Measurements from ENCODE around the gene CAPN2. TPM values are rescaled to one million over a fixed set of nuclear protein-coding genes. Genes with fewer than 3 reads are reported as not detected.

CAPN2 gene
- total RNA-seq, 1 donor from 2014 or later = 73.1 TPM

GRCh38 chr1:223708001-223708359 lies 4.4 kb upstream of the CAPN2 start:
- H3K27ac Mint-ChIP-seq = peak overlapping the region; percentile 17
- no peak overlapping the region for H3K4me3 Mint-ChIP-seq
- peaks cover 49% of the 10 kb centered on the region for H3K4me1 Mint-ChIP-seq
- H3K9me3 Mint-ChIP-seq = no peaks in the 10 kb centered on the region
- intact Hi-C loops (cut with micrococcal nuclease) = loop anchor here (10.0 kb wide), 2 partner anchors 477 to 727 kb away; partner anchors contain the start of genes DEGS1 and WDR26
- no peak for DNase-seq
- no peaks in the 10 kb centered on the region for H3K36me3 Mint-ChIP-seq (ENCODE audit: low read depth)
- peaks cover 10% of the 10 kb centered on the region for H3K27me3 Mint-ChIP-seq

- Mint-ChIP-seq H3K36me3 (ENCODE audit: low read depth) (peaks cover under 1% of the 10 kb centered on the region), H3K9me3 (no peaks in the 10 kb centered on the region), H3K27ac (no peak overlapping the region), H3K27me3 (peaks cover 10% of the 10 kb centered on the region), H3K4me3 (no peak overlapping the region), H3K4me1 (peaks cover 48% of the 10 kb centered on the region)
- no peak for DNase-seq
- intact Hi-C loops (cut with micrococcal nuclease) = loop anchor here (10.0 kb wide), 2 partner anchors 476 to 726 kb away; partner anchors contain the start of genes DEGS1 and WDR26
Observed at GRCh38 chr1:223708651-223709268, 3.6 kb upstream of the CAPN2 start.

DNA sequence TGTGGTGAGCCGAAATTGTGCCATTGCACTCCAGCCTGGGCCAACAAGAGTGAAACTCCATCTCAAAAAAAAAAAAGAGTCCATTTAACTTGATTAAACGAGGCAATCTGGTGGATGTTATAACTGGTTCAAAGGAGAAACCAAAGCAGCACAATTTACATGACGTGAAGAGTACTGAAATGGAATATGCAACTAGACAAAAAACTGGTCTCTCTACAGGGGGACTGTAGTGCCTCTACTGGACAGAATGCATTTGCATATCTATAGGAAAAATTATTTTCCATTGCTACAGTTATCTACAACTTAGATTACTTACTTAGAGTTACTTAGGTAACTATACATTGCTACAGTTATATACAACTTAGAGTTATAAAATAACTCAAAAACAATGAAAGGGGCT lies 2.7 kb upstream of the CAPN2 start:
- intact Hi-C loops (cut with micrococcal nuclease) = loop anchor here (10.0 kb wide), 2 partner anchors 475 to 725 kb away; partner anchors contain the start of genes DEGS1 and WDR26
- peaks cover 52% of the 10 kb centered on the region for H3K4me1 Mint-ChIP-seq

DNA sequence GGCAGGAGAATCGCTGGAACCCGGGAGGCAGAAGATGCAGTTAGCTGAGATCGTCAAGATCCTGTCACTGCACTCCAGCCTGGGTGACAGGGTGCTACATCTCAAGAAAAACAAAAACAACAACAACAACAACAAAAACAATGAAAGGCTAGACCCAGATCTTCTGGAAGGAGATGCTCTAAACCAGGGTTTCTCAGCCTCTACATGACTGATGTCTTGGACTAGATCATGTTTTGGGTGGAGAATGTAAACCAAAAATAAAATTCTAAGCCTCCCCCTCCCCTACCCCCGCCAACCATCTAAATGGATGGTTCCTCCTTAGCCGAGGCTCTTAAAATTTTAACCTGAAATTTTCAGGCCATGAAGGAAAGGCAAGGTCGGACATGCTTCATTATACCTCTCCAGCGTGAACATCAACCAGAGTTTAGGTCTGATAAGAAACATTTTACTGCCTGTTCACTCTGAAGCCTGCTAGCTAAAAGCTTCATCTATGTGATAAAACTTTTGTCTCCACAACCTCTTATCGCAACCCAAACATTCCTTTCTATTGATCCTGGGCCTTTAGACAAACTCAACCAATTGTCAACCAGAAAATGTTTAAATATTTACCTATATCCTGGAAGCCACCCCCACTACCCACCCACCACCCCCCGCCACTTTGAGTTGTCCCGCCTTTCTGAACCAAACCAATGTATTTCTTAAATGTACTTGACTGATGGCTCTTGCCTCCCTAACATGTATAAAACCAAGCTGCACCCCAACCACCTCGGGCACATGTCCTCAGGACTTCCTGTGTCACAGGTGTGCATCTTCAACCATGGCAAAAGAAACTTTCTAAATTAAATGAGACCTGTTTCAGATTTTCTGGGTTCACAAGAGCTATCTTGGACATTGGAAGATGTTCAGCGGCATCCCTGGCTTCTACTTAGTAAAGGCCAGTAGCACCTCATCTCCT lies 1.9 kb upstream of the CAPN2 start:
- H3K4me3 Mint-ChIP-seq = no peak overlapping the region

More for the DNA sequence above, 2.7 kb upstream of the CAPN2 start:
- H3K27ac Mint-ChIP-seq = no peak overlapping the region
- H3K4me3 Mint-ChIP-seq = no peak overlapping the region
- no peak for DNase-seq
- no peaks in the 10 kb centered on the region for H3K9me3 Mint-ChIP-seq
- H3K36me3 Mint-ChIP-seq (ENCODE audit: low read depth) = peaks cover 3% of the 10 kb centered on the region
- H3K27me3 Mint-ChIP-seq = peaks cover 10% of the 10 kb centered on the region

DNA sequence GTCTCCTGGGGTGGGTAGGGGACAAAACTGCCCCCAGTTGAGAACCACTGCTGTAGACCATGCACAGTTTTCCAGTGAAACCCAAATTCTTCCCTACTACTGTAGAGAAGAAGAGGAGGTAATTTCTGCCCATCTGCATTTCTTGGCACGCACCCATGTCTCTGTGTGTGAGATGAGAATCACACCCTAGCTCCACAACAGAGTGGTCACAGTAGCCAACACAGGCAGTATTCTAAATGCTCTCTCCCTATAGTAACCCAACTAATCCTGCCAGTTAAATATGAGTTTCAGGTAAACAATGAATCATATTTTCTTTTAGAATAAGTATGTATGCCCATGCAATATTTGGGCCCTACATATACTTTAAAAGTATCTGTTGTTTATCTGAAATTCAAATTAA lies 1.2 kb upstream of the CAPN2 start:
- H3K36me3 Mint-ChIP-seq (ENCODE audit: low read depth) = peaks cover 8% of the 10 kb centered on the region
- no peak for DNase-seq
- intact Hi-C loops (cut with micrococcal nuclease) = loop anchor here (10.0 kb wide), 1 partner anchor 996 kb away; the partner anchor contains the start of genes AIDA and BROX
- peaks cover 7% of the 10 kb centered on the region for H3K27me3 Mint-ChIP-seq
- peaks cover 61% of the 10 kb centered on the region for H3K4me1 Mint-ChIP-seq
- no peaks in the 10 kb centered on the region for H3K9me3 Mint-ChIP-seq
- peak overlapping the region; percentile 17 for H3K27ac Mint-ChIP-seq
- no peak overlapping the region for H3K4me3 Mint-ChIP-seq

More for the DNA sequence above, 1.9 kb upstream of the CAPN2 start:
- peaks cover 8% of the 10 kb centered on the region for H3K36me3 Mint-ChIP-seq (ENCODE audit: low read depth)
- H3K4me1 Mint-ChIP-seq = peaks cover 54% of the 10 kb centered on the region
- intact Hi-C loops (cut with micrococcal nuclease) = loop anchor here (10.0 kb wide), 1 partner anchor 996 kb away; the partner anchor contains the start of genes AIDA and BROX
- H3K9me3 Mint-ChIP-seq = no peaks in the 10 kb centered on the region
- DNase-seq = no peak
- H3K27ac Mint-ChIP-seq = no peak overlapping the region
- peaks cover 7% of the 10 kb centered on the region for H3K27me3 Mint-ChIP-seq

- DNase-seq = no peak
- H3K4me1 Mint-ChIP-seq = peaks cover 64% of the 10 kb centered on the region
- peak overlapping the region; percentile 60 for H3K4me3 Mint-ChIP-seq
- intact Hi-C loops (cut with micrococcal nuclease) = loop anchor here (1.0 to 10.0 kb wide), 3 partner anchors 8 to 997 kb away; partner anchors contain the start of genes AIDA and BROX
- no peaks in the 10 kb centered on the region for H3K9me3 Mint-ChIP-seq
- H3K27ac Mint-ChIP-seq = peak overlapping the region; percentile 49
- peaks cover 7% of the 10 kb centered on the region for H3K27me3 Mint-ChIP-seq
- peaks cover 8% of the 10 kb centered on the region for H3K36me3 Mint-ChIP-seq (ENCODE audit: low read depth)
Observed at GRCh38 chr1:223711747-223712193, 569 bp upstream of the CAPN2 start.

GRCh38 chr1:223712850-223713474 lies 623 bp downstream of the CAPN2 start:
- Mint-ChIP-seq H3K27ac (peak overlapping the region; percentile 87), H3K36me3 (ENCODE audit: low read depth) (peaks cover 13% of the 10 kb centered on the region), H3K4me3 (peak overlapping the region; percentile 96), H3K27me3 (peaks cover 6% of the 10 kb centered on the region), H3K4me1 (peaks cover 65% of the 10 kb centered on the region), H3K9me3 (no peaks in the 10 kb centered on the region)
- intact Hi-C loops (cut with micrococcal nuclease) = loop anchor here (1.0 to 10.0 kb wide), 3 partner anchors 10 to 998 kb away; partner anchors contain the start of genes AIDA and BROX
- DNase-seq = peak; percentile 83

GRCh38 chr1:223713546-223714420 lies 1.4 kb downstream of the CAPN2 start:
- H3K4me1 Mint-ChIP-seq = peaks cover 68% of the 10 kb centered on the region
- peaks cover 2% of the 10 kb centered on the region for H3K27me3 Mint-ChIP-seq
- DNase-seq = peak; percentile 74
- peak overlapping the region; percentile 96 for H3K4me3 Mint-ChIP-seq
- H3K27ac Mint-ChIP-seq = peak overlapping the region; percentile 87
- peaks cover 20% of the 10 kb centered on the region for H3K36me3 Mint-ChIP-seq (ENCODE audit: low read depth)
- intact Hi-C loops (cut with micrococcal nuclease) = loop anchor here (10.0 kb wide), 1 partner anchor 999 kb away; the partner anchor contains the start of genes AIDA and BROX
- no peaks in the 10 kb centered on the region for H3K9me3 Mint-ChIP-seq

DNA sequence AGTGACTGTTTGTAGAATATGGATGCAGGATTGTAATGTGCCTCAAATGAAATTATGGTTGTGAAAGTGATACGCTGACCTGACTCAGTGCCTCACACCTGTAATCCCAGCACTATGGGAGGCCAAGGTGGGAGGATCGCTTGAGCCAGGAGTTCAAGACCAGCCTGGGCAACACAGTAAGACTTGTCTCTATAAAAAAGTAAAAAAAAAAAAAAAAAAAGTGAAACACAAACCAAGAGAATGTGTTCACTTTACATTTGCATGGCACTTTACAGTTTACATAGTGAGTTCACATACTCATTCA lies 2.0 kb downstream of the CAPN2 start:
- H3K4me3 Mint-ChIP-seq = peak overlapping the region; percentile 96

GRCh38 chr1:223714849-223715603 lies 2.7 kb downstream of the CAPN2 start:
- H3K36me3 Mint-ChIP-seq (ENCODE audit: low read depth) = peaks cover 32% of the 10 kb centered on the region
- H3K9me3 Mint-ChIP-seq = no peaks in the 10 kb centered on the region
- no peaks in the 10 kb centered on the region for H3K27me3 Mint-ChIP-seq
- peak; percentile 55 for DNase-seq
- peaks cover 68% of the 10 kb centered on the region for H3K4me1 Mint-ChIP-seq
- H3K4me3 Mint-ChIP-seq = peak overlapping the region; percentile 76
- intact Hi-C loops (cut with micrococcal nuclease) = loop anchor here (5.0 to 10.0 kb wide), 2 partner anchors 117 to 1000 kb away; partner anchors contain the start of genes AIDA and BROX
- H3K27ac Mint-ChIP-seq = peak overlapping the region; percentile 89

More for the DNA sequence above, 2.0 kb downstream of the CAPN2 start:
- Mint-ChIP-seq H3K27me3 (no peaks in the 10 kb centered on the region), H3K27ac (peak overlapping the region; percentile 89), H3K9me3 (no peaks in the 10 kb centered on the region), H3K36me3 (ENCODE audit: low read depth) (peaks cover 26% of the 10 kb centered on the region), H3K4me1 (peaks cover 69% of the 10 kb centered on the region)
- intact Hi-C loops (cut with micrococcal nuclease) = loop anchor here (10.0 kb wide), 1 partner anchor 1000 kb away; the partner anchor contains the start of genes AIDA and BROX
- DNase-seq = no peak

- peaks cover 73% of the 10 kb centered on the region for H3K4me1 Mint-ChIP-seq
- peaks cover 38% of the 10 kb centered on the region for H3K36me3 Mint-ChIP-seq (ENCODE audit: low read depth)
Observed at GRCh38 chr1:223715604-223716172, 3.3 kb downstream of the CAPN2 start.

More at GRCh38 chr1:223715604-223716172, 3.3 kb downstream of the CAPN2 start:
- peak overlapping the region; percentile 76 for H3K4me3 Mint-ChIP-seq
- intact Hi-C loops (cut with micrococcal nuclease) = loop anchor here (1.0 to 10.0 kb wide), 5 partner anchors 11 to 1001 kb away; partner anchors contain the start of genes AIDA and BROX
- H3K9me3 Mint-ChIP-seq = no peaks in the 10 kb centered on the region
- H3K27ac Mint-ChIP-seq = peak overlapping the region; percentile 89
- peak; percentile 64 for DNase-seq
- H3K27me3 Mint-ChIP-seq = no peaks in the 10 kb centered on the region

Data from activated CD4-positive, alpha-beta T cell treated with anti-CD3 and anti-CD28 coated beads, Interleukin-2, amount 10 ng/mL, durations not matched to agents 24 days and 14 days (primary cell).